Tongue (tissue), 2 donors: ENCODE data around the gene SHISA6. TPM values are rescaled to one million over a fixed set of nuclear protein-coding genes. Genes with fewer than 3 reads are reported as not detected.

ENCODE experiments used
- DNase-seq: peaks from one replicate; pipeline ENCODE4 v3.0.0-alpha.2; 2015
- total RNA-seq: library from RNA; depleted of rRNA; stranded (reverse); fragments of >200 nt; gene quantifications from one replicate; pipeline ENCODE4 v1.2.3, GENCODE V29; 2014

SHISA6 gene
- total RNA-seq, 1 donor from 2014 or later, result 4.4 TPM

DNA sequence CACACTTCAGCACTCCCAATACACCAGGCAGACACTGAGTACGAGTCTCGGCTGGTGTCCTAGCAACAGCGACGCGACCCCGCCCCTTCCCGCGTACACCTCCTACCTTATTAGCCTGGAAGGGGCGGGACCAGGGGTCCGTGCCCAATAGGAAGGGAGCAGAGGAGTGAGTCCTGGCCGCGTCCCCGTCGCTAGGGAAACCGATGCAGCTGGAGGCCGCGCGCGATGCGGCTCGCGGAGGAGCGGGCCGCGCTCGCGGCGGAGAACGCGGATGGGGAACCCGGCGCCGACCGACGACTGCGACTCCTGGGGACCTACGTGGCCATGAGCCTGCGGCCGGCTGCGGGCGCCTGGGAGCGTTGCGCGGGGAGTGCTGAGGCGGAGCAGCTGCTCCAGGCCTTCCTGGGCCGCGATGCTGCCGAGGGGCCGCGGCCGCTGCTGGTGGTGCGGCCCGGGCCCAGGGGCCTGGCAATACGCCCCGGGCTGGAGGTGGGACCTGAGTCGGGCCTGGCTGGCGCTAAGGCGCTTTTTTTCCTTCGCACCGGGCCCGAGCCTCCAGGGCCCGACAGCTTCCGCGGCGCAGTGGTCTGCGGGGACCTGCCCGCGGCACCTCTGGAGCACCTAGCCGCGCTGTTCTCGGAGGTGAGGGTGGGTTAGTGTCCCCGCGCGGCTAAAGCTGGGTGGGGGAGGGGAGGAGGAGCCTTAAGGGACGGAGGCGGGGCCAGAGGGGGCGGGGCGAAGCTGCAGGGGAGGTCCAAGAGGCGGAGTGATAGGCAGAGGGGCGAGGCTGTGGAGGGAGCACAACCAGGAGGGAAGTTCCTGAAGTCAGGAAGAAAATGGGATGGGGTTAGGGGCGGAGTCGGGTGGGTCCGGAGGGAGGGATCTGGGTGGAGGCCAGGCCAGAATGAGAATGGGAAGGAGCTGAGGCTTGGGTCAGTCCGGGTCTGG lies 357.5 kb downstream of the SHISA6 start, which contains the start of gene DNAH9:
Gene DNAH9 (plus strand): TSS at position 197 of the 948 bp plus-strand sequence. CDS start 29 bp downstream, at position 226.
- DNase-seq, result peak; percentile 98

GRCh38 chr17:11601661-11602060 lies 360.6 kb downstream of the SHISA6 start:
- no peak for DNase-seq

GRCh38 chr17:11608396-11608795 lies 367.4 kb downstream of the SHISA6 start:
- DNase-seq, result peak; percentile 78

DNA sequence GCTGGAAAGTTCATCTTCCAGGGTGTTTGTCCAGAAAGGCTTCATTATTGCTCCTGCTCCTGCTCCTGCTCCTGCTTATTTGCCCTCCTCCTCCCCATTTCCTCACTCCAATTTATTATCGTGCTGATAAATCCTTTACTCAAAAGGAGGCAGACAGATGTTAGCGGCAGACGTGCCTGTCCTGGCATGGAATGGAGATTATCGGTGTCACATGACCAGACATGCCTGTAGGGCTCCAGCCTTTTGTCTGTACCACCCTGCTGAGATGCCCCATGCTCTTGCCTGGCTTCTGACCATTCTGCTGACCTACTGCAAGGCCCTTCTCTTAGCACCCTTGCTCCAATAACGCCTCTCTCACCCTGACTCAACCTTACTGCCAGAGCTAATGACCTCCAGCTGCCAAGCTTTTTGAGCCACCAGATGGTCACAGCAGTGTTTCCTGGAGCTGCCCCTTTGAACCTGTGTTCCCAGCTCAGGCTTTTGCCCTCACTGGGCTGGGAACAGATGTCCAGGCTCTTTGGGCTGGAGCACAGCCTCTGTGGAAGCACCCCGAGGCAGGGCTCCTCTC lies 370.1 kb downstream of the SHISA6 start:
- peak; percentile 17 for DNase-seq

- no peak for DNase-seq
Measured at GRCh38 chr17:11612956-11613355, 371.9 kb downstream of the SHISA6 start.
